Stimulated activated effector memory CD8-positive, alpha-beta T cell treated with anti-CD3 and anti-CD28 coated beads, Interleukin-12 subunit alpha, Interleukin-12 subunit beta, amount 100 ng/mL, for 72 hours (primary cell): Measurements from ENCODE around the gene CITED2.
A peak's percentile ranks its signal among the peaks of the same experiment; 100 is the strongest.
"Not testable (repeated sequence)": the region's sequence is repeated elsewhere in the genome, so short reads cannot be mapped to it uniquely, and the experiment has no call there.

Experiments used
- ATAC-seq: fragments of 150-1000 bp; cut with Tn5 transposase; 2 replicates; pipeline ENCODE4 v1.10.0; 2021
- DNase-seq, 2 donors: peaks; one replicate each; pipeline ENCODE4 v3.0.0; 2021 to 2022; ENCODE audit warnings: low spot score in 2 of 2
- H3K27ac Mint-ChIP-seq: one replicate; pipeline ENCODE4 v1.8.0; 2022; ENCODE audit warnings: mild to moderate bottlenecking, mixed read lengths
- H3K36me3 Mint-ChIP-seq: one replicate; pipeline ENCODE4 v1.8.0; 2022; ENCODE audit warnings: mild to moderate bottlenecking, mixed read lengths
- H3K4me1 Mint-ChIP-seq: one replicate; pipeline ENCODE4 v1.8.0; 2022; ENCODE audit warnings: mixed read lengths
- H3K4me3 Mint-ChIP-seq: one replicate; pipeline ENCODE4 v1.8.0; 2022; ENCODE audit warnings: mild to moderate bottlenecking, mixed read lengths
- H3K9me3 Mint-ChIP-seq: one replicate; pipeline ENCODE4 v1.8.0; 2022; ENCODE audit warnings: mixed read lengths

The CITED2 gene

DNA sequence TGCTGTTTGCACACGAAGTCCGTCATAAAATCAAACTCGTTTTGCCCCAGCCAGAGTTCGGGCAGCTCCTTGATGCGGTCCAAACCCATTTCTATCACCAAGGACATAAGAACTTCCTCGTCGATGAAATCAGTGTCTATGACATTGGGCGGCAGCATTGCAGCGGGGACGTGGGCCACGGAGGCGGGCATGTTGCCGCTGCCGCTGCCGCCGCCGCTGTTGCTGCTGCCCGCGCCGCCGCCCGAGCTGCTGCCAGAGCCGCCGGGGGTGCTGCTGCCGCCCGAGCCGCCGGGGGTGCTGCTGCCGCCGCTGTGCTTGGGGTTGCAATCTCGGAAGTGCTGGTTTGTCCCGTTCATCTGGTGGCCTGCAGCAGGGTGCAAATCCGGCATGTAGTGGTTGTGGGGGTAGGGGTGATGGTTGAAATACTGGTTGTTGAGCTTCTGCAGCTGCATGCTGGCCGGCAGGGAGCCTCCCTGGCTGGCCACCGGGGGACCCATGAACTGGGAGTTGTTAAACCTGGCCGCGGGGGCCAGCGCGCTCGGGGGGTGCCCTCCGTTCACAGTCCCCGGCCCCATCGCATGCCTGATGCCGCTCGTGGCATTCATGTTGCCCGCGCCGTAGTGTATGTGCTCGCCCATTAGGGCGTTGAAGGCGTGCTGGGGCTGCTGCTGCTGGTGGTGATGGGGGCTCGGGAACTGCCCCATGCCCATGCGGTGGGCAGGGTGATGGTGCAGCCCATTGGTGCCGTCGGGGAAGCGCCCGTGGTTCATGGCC is 1.1 kb downstream of the CITED2 start:
- DNase-seq (peak; percentile 55 to 86), ATAC-seq (peak; percentile 12)
- H3K27ac Mint-ChIP-seq: peak overlapping the region; percentile 98
- H3K4me3 Mint-ChIP-seq: peak overlapping the region; percentile 98
- no peaks in the 10 kb centered on the region for H3K9me3 Mint-ChIP-seq
- H3K4me1 Mint-ChIP-seq: peaks cover 58% of the 10 kb centered on the region
- H3K36me3 Mint-ChIP-seq: peaks cover 56% of the 10 kb centered on the region

DNA sequence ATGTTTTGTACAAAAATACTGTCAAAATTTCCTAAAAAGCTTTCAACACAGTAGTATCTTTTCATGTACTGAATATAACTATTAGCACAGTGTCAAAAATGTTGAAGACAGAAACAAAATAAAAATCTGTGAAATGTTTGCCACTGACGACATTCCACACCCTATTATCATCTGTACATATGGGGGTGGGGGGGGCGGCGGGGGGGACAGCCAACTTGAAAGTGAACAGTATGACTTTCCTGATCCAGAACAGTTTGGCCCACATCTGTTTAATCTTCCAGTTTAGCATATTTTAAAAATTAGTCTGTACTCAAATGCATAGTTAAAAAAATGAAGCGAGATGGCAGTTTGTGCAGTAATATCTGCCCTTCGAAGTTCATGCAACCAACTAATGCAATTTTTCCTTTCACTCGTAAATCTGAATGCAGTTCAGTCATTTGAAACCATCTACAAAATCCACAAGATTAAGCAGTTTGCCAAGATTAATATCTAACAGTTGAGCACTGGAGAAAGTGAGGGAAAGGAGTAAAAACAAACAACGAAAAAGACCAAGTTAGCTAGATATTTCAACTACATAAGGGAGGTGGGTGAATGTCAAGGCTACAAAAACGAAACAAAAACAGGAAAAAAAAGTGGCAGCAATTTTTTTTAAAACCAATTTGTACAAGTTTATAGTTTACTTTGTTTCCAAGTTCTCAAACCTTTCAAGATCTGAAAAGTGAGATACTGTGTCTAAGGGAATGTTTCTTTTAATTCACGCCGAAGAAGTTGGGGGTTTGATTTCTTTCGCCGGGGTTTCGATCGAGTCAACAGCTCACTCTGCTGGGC is 1.9 kb downstream of the CITED2 start:
- H3K4me1 Mint-ChIP-seq: peaks cover 60% of the 10 kb centered on the region
- H3K9me3 Mint-ChIP-seq: no peaks in the 10 kb centered on the region
- no peak for ATAC-seq
- H3K27ac Mint-ChIP-seq: peak overlapping the region; percentile 98
- no peak for DNase-seq
- peak overlapping the region; percentile 98 for H3K4me3 Mint-ChIP-seq
- H3K36me3 Mint-ChIP-seq: peaks cover 56% of the 10 kb centered on the region

DNA sequence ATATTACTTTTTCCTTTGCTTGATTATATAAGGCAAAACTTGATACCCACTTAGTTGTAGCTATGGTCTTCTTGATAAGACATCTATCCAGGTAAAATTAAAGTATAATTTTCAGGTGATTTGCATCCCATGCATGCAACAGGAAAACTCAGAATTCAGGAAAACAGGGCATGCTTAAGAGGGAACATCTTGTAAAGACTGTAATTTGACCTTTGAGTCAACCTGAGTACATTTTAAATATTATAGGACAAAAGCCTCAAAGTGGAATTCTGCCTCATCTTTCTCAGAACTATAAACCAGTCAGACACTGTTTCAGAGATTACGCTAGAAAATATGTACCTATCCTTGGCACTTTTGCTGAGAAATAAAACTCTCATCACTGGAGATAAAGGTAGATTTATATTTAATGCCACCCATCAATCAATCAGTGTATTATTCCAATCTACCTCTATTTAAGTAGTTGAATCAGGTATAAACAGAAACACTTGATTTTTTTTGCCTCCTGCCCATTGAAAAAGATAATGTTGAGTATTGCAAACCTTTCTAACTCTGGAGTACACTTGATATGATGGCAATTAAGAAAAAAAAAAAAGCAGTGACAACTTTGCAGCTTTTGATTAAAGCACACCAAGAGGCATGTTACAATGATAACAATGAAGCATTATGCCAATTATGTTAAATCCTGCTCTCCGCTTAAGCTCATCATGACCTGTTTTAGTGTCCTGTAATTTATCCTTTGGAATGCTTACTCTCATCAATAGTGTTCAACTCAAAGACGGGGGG is 2.8 kb downstream of the CITED2 start:
- Mint-ChIP-seq H3K4me3 (peak overlapping the region; percentile 98), H3K36me3 (peaks cover 56% of the 10 kb centered on the region), H3K4me1 (peaks cover 54% of the 10 kb centered on the region), H3K9me3 (no peaks in the 10 kb centered on the region), H3K27ac (peak overlapping the region; percentile 98)
- DNase-seq (no peak), ATAC-seq (no peak)

DNA sequence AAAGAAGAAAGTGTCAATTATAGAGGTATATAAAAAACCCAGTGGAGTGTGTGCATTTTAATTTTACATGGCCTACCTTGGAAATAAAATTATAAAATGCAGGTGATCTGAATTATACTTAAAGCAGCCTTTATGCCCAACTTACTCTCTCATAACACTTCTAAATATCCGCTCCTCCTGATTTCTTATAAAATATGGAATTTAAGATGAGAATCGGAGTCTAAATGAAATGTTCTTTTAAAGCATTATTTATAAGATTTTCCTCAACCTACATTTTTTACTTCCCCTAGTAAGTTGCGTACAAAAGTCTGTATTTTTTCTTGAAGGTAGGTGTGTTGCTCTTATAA is 3.5 kb downstream of the CITED2 start:
- ATAC-seq (no peak), DNase-seq (no peak)
- peak overlapping the region; percentile 98 for H3K27ac Mint-ChIP-seq
- peak overlapping the region; percentile 98 for H3K4me3 Mint-ChIP-seq
- peaks cover 47% of the 10 kb centered on the region for H3K4me1 Mint-ChIP-seq
- H3K9me3 Mint-ChIP-seq: no peaks in the 10 kb centered on the region
- H3K36me3 Mint-ChIP-seq: peaks cover 56% of the 10 kb centered on the region

DNA sequence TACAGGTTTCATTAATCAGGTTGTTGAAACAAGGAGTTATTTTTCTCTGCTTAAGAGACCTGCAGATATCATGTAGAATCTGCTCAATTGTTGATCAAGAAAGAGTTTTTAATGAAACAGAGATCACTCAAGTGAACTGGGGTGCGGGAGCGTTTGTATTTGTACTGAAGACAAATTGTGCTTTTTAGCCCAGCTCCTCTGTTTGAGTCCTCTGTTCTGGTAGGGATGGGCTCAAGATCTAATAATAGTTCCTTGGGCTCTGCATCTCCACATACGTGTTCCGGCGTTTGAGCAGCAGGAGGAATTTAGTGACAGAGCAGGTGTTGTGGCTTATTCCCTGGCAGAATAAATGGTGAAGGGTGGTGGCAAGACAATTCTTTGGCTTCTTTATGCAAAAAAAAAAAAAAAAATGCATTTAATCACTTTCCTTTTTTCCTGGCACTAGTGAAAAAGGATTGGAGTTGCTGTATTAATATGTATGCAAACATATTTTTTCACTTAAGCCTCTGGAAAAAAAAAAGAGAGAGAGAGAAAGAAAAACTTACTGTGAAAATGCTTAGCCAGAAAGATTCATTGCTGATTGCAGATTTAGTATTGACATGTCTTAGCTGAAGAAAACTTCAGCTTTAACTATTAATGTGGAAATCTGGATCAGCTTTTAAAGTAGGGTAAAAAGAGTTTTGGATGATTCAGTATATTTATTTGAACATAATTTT is 4.0 kb downstream of the CITED2 start:
- ATAC-seq (no peak), DNase-seq (no peak)
- Mint-ChIP-seq H3K4me1 (peaks cover 42% of the 10 kb centered on the region), H3K27ac (peak overlapping the region; percentile 98), H3K9me3 (no peaks in the 10 kb centered on the region), H3K36me3 (peaks cover 54% of the 10 kb centered on the region), H3K4me3 (peak overlapping the region; percentile 44)

DNA sequence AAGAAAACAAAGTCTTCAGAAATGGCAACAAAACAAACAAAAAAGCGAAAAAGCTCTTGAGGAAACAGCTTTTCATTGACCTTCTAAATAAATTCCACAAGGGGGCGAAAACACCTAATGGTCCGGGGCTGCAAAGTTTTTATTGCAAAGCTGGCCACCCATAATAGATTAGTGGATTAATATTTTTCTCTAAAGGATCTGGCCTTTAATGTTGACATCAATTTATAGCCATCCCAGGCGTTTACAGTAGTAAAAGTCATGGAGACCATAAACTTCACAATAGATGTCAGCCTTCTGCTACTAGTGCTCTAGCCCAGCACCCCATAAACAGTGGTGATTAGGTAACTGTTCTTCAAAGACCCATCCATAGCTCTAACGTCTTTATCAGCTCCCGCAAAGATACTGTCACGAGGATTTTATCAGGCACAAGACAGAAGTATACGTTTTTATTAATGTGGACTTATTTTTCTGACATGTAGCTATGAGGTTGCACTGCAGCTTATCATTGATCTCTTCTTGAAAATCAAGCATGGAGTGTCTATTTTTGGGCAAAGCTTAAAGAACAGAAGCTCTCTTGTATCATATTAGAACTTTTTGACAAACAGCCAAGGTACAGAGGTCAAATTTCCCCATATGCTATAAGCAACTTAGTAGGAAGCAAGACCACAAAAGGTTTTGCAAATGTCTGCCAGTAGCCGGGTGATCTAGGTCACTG is 4.7 kb downstream of the CITED2 start:
- Mint-ChIP-seq H3K4me1 (peaks cover 39% of the 10 kb centered on the region), H3K4me3 (peak overlapping the region; percentile 44), H3K9me3 (no peaks in the 10 kb centered on the region), H3K36me3 (peaks cover 47% of the 10 kb centered on the region), H3K27ac (peak overlapping the region; percentile 98)
- DNase-seq (no peak), ATAC-seq (no peak)

DNA sequence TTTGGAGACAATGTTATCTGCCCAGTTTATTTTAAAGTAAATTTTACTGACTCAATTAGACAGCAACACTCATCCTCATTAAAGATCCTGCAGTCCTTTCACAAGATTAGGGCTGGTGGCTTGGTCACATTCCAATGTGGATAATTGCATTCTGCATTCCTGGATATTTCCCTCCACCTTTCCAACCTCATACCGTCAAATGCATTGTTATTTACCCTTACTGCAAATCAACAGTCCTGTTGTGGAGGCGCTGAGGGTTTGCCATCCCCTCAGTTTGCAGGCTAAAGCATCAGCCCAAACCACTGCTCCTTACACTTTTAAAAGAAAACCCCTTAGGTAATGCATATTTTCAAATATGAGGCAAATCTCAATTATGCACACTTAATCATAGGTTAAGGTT is 5.4 kb downstream of the CITED2 start:
- peaks cover 35% of the 10 kb centered on the region for H3K4me1 Mint-ChIP-seq
- H3K4me3 Mint-ChIP-seq: no peak overlapping the region
- DNase-seq (no peak), ATAC-seq (no peak)
- H3K9me3 Mint-ChIP-seq: no peaks in the 10 kb centered on the region
- H3K36me3 Mint-ChIP-seq: peaks cover 40% of the 10 kb centered on the region
- H3K27ac Mint-ChIP-seq: no peak overlapping the region

DNA sequence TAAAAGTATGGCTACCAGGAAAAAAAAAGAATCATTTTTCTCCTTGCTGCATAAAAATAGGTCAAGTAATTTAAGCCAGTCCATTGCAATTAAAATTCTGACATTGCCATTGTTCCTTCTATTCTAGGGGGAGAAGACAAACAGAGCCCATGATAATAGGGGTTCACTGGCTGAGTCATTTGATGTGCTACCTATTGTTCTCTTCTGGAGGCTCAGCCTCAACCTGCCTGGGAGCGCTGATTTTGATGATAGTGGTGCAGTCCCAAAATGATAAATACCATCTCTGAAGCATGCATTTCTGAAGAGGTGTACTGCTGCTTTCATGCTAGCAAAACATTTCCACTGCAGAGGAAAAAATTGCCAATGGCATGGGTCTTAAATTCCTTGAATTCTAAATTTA is 5.8 kb downstream of the CITED2 start:
- DNase-seq (no peak), ATAC-seq (no peak)
- peaks cover 36% of the 10 kb centered on the region for H3K36me3 Mint-ChIP-seq
- no peaks in the 10 kb centered on the region for H3K9me3 Mint-ChIP-seq
- no peak overlapping the region for H3K27ac Mint-ChIP-seq
- H3K4me3 Mint-ChIP-seq: no peak overlapping the region
- H3K4me1 Mint-ChIP-seq: peaks cover 34% of the 10 kb centered on the region

DNA sequence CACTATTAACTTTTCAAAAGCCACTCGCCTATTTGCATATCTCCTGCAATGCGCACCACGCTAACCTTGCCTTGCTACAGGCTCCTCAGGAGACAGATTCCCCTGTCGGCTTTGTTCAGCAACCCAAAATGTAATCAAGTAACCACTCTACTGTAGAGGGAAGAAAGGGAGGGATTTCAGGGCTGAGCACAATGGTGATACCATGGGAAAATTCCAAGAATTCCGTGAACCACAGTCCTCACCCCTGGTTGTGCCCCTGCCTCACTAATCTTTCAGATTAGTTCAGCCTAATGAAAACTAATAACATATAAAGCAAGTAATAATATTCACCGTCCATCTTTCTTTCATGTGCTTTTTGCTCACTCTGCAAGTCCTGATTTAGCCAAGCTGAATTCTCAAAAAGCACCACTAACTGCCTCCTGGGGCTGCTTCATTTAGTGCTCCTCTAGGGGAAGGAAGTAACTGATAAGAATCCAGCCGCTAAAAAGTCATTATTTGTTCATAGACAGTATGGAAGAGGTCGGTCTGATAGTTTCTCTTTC is 6.6 kb downstream of the CITED2 start:
- Mint-ChIP-seq H3K27ac (no peak overlapping the region), H3K36me3 (peaks cover 29% of the 10 kb centered on the region), H3K4me3 (no peak overlapping the region), H3K4me1 (peaks cover 37% of the 10 kb centered on the region), H3K9me3 (no peaks in the 10 kb centered on the region)
- no peak for ATAC-seq
- no peak for DNase-seq

DNA sequence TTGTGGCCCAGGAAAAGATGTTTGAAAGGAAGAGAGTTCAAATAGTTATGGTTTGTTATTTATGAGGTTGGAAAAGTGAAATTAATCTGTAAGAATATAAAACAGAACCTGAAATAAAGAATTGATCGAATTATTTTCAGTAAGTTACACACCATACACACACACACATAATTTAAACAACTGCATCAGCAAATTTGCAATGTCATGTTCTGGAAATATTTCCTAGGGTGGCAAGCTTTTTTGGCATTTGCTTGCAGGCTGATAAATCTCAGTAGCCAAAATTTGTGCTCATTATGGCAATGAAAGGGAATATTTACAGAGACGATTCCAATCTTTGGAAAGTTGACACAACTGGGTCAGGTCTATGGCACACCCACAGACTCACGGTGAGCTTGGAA is 9.5 kb downstream of the CITED2 start:
- Mint-ChIP-seq H3K4me1 (peaks cover 36% of the 10 kb centered on the region), H3K27ac (peak overlapping the region; percentile 16), H3K36me3 (no peaks in the 10 kb centered on the region), H3K4me3 (no peak overlapping the region), H3K9me3 (no peaks in the 10 kb centered on the region)
- ATAC-seq (no peak), DNase-seq (no peak)

DNA sequence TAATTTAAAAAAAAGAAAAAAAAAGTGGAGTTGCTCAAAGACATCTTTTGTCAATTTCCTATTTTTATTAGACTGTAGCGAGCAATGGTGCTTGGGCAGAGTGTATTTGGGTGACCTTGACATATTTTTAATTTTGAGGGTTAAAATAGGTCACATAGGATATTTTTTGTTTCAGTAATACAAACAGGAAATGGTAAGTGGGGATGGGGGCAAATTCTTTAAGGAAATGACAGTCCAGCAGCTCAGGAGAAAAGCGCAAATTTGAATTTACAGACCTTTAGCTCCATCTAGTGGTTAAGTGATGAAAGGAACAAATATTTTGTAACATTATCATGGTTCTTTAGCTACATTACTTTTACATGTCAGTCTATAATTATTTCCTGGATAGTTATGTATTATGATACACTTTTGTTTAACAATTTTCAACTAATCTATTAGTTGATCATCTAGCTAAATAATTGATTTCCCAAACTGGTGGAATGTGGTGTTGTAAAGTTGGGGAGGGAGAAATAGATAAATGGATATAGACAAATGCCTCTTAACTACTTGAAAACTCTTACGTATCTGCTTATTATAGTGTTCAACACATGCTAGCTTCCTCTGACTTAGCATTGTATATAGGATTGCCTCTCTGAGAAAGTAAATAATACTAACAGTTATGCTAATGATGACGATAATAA is 10.0 kb downstream of the CITED2 start:
- peak overlapping the region; percentile 16 for H3K27ac Mint-ChIP-seq
- ATAC-seq (no peak), DNase-seq (peak in 1 of 2 donors; percentile 44)
- H3K36me3 Mint-ChIP-seq: no peaks in the 10 kb centered on the region
- H3K9me3 Mint-ChIP-seq: no peaks in the 10 kb centered on the region
- H3K4me3 Mint-ChIP-seq: no peak overlapping the region
- H3K4me1 Mint-ChIP-seq: peaks cover 31% of the 10 kb centered on the region

DNA sequence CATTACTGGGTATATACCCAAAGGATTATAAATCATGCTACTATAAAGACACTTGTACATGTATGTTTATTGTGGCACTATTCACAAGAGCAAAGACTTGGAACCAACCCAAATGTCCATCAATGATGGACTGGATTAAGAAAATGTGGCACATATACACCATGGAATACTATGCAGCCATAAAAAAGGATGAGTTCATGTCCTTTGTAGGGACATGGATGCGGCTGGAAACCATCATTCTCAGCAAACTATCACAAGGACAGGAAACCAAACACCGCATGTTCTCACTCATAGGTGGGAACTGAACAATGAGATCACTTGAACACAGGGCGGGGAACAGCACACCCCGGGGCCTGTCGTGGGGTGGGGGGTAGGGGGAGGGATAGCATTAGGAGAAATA is 10.7 kb downstream of the CITED2 start:
- not testable (repeated sequence) for H3K36me3 Mint-ChIP-seq, H3K27ac Mint-ChIP-seq, ATAC-seq, H3K9me3 Mint-ChIP-seq, H3K4me3 Mint-ChIP-seq, DNase-seq
- H3K4me1 Mint-ChIP-seq: peaks cover 31% of the 10 kb centered on the region

DNA sequence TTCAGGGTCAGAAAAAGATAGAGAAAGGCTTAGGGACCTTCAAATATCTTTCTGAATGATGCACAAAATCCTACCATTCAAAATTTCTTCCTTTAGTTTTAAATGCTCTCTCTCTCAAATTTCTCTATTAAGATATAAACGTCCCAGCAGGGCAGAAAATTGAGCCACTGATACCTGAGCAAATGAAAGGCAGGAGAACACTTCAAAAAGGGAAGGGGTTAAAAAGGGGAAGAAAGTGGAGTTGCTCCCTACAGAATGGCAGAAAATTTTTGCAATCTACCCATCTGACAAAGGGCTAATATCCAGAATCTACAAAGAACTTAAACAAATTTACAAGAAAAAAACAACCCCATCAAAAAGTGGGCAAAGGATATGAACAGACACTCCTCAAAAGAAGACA is 11.3 kb downstream of the CITED2 start:
- H3K36me3 Mint-ChIP-seq, H3K4me3 Mint-ChIP-seq, H3K9me3 Mint-ChIP-seq, ATAC-seq, H3K27ac Mint-ChIP-seq, DNase-seq: not testable (repeated sequence)
- H3K4me1 Mint-ChIP-seq: peaks cover 30% of the 10 kb centered on the region

DNA sequence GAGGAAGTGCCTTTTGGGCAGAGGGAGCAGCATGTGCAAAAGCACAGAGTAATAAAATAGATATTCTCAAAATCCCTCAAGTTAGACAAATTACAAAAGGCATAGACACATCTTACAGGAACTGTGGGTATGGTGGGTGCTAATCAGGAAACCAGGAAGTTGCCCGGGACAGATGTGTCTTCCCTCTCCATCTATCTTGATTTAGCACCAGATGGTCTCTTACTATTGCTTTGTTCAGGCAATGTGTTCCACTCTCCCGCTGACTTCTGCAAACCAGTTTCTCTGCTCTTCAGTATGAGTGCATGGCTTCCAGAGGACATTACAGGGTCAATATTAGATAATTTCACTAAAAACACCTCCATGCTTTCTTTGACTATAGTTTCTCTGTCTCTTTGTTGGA is 13.2 kb downstream of the CITED2 start:
- Mint-ChIP-seq H3K4me3 (no peak overlapping the region), H3K4me1 (peaks cover 24% of the 10 kb centered on the region), H3K27ac (no peak overlapping the region), H3K9me3 (no peaks in the 10 kb centered on the region), H3K36me3 (no peaks in the 10 kb centered on the region)
- DNase-seq: no peak
- ATAC-seq: no peak
